Coronary artery (tissue), 2 donors: Measurements from ENCODE around the gene OR4D11.

Experiments used
- DNase-seq: peaks from one replicate; pipeline ENCODE4 v3.0.0-alpha.2; 2017; ENCODE audit warnings: low spot score
- H3K27ac ChIP-seq, 2 donors: fragments of 200-600 bp; sonication (generic); one replicate each; pipeline ENCODE4 v1.5.1; 2016 to 2019
- H3K4me3 ChIP-seq: fragments of 200-600 bp; sonication (generic); 2 replicates; pipeline ENCODE4 v1.5.1; 2016; ENCODE audit warnings: mild to moderate bottlenecking, moderate library complexity
- TF ChIP-seq, protein P1 (sequence below): fragments of 200-600 bp; sonication (generic); IDR thresholded peaks from one replicate; pipeline ENCODE4 v1.5.1; 2019; ENCODE audit warnings: antibody characterized with exemption

Gene OR4D11

DNA sequence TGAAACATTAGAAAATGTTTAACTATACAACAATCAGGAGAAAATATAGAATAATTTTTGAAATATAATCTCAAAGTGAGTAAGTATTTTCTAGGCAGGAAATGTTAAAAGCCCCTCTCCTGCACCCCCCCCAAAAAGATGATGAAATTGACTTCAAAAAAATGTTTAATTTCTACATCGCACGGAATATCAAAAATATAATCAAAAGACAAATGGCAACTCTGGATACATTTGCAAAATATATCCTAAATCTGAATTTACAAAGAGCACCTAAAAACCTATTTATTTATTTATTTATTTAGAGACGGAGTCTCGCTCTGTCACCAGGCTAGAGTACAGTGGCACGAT is 44.9 kb downstream of the OR4D11 start:
- Histone ChIP-seq H3K4me3 (no peak overlapping the region), H3K27ac (no peak overlapping the region)
- TF ChIP-seq, protein P1, sequence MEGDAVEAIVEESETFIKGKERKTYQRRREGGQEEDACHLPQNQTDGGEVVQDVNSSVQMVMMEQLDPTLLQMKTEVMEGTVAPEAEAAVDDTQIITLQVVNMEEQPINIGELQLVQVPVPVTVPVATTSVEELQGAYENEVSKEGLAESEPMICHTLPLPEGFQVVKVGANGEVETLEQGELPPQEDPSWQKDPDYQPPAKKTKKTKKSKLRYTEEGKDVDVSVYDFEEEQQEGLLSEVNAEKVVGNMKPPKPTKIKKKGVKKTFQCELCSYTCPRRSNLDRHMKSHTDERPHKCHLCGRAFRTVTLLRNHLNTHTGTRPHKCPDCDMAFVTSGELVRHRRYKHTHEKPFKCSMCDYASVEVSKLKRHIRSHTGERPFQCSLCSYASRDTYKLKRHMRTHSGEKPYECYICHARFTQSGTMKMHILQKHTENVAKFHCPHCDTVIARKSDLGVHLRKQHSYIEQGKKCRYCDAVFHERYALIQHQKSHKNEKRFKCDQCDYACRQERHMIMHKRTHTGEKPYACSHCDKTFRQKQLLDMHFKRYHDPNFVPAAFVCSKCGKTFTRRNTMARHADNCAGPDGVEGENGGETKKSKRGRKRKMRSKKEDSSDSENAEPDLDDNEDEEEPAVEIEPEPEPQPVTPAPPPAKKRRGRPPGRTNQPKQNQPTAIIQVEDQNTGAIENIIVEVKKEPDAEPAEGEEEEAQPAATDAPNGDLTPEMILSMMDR = no peak
- DNase-seq = no peak

DNA sequence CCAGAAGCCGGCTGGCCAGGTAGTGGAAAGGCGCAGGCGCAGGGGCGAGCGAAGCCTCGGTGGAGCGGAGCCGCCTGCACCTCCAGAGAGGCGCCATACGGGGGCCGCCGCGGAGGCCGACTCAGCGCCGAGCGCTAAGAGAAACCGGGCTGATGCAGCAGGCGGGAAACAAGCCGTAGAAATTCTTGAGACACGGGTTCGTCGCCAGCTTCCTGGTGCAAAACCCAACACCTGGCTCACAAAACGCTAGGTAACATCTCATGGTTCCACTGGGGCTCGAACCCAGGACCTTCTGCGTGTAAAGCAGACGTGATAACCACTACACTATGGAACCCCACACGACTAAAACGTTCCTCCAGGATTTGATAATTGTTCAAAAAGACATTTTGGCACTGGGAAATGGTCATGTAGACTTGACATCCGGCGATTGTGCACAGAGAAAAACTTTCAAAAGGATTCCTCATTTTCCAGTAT is 47.0 kb downstream of the OR4D11 start:
- Histone ChIP-seq H3K27ac (peak overlapping the region; percentile 68 to 88), H3K4me3 (peak overlapping the region; percentile 71)
- peak; percentile 85 for DNase-seq
- TF ChIP-seq, protein P1 = no peak

GRCh38 chr11:59550842-59551658 is 47.7 kb downstream of the OR4D11 start:
- peak; percentile 84 for DNase-seq
- TF ChIP-seq, protein P1 = no peak
- Histone ChIP-seq H3K4me3 (peak overlapping the region; percentile 71), H3K27ac (peak overlapping the region; percentile 68 to 88)

DNA sequence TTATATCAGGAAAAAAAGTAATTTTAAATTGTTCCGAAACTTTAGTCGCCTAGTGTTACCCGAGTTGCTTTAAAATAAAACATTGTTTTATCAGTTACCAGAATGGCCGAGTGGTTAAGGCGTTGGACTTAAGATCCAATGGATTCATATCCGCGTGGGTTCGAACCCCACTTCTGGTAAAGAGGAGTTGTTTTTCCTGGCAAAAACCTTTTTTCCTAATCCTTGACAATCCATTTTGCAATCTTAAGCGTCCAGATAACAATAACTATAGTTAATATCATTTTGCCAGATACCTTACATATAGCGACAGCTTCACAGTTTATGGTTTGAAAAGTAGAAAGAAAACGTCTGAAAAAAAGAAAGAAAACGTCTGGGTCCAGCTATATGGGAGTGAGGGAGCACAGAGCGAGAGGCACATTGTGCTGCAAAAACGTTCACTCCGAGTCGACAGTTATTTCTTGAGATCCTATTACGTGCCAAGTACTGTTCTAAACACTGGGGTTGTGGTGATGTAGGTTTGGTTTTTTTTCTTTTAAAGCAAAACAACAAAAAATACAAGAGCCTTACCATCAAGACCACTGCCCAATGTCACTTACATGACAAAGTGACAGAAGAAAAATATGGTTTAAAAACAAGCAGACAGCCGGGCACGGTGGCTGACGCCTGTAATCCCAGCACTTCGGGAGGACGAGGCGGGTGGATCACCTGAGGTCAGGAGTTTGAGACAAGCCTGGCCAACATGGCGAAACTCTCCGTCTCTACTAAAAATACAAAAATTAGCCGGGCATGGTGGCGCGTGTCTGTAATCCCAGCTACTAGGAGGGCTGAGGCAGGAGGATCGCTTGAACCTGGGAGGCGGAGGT is 48.5 kb downstream of the OR4D11 start:
- DNase-seq = no peak
- peak overlapping the region; percentile 46 to 68 for H3K27ac ChIP-seq

DNA sequence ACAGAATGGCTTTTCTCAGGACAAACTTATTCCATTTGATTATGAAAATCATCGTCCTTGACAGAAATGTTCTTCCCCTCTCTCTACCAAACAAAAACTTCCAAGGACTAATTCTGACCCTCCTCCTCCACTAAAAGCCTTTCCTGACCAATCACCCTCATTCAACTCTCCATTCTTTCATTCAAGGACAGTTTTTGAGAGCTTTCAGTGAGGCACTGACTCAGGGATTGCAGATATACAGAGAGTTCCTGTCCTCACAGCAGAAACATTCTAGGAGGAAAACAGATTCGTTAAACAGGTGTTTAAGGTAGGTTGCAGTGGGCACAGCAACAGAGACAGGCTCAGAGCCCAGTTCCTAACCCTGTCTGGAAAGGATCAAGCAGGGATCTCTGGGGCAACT is 49.5 kb downstream of the OR4D11 start:
- Histone ChIP-seq H3K4me3 (no peak overlapping the region), H3K27ac (no peak overlapping the region)
- TF ChIP-seq, protein P1 = no peak
- no peak for DNase-seq

More for the DNA sequence above, 48.5 kb downstream of the OR4D11 start:
- TF ChIP-seq, protein P1 = no peak
- H3K4me3 ChIP-seq = peak overlapping the region; percentile 71

- H3K27ac ChIP-seq = no peak overlapping the region
- H3K4me3 ChIP-seq = no peak overlapping the region
- DNase-seq = no peak
- TF ChIP-seq, protein P1 = no peak
Measured at GRCh38 chr11:59553323-59553722, 49.9 kb downstream of the OR4D11 start.
